ENCODE results near the gene TMEM209. TPM values are rescaled to one million over a fixed set of nuclear protein-coding genes. Genes with fewer than 3 reads are reported as not detected.

TMEM209 gene
- polyA plus RNA-seq, 1 donor (not counting 4 experiments of a cell fraction or from before 2014, with no cell fraction given), result 20.0 TPM

GRCh38 chr7:130160455-130160854 lies 44.8 kb downstream of the TMEM209 start:
- dilution Hi-C loops (cut with MboI; ENCODE audit: extremely low pct_ligation_motif_present, low sequenced_read_pairs), result no loop called here
- H3K9ac ChIP-seq (ENCODE audit: control insufficient read depth, extremely low read depth, insufficient read depth, low read length), result no peak overlapping the region
- FAIRE-seq (no peak), DNase-seq (ENCODE audit: low read depth, low spot score) (no peak)
- no peaks in the 10 kb centered on the region for H4K20me1 ChIP-seq (ENCODE audit: control insufficient read depth, extremely low read depth, insufficient read depth, low read length)
- no peak overlapping the region for H3K27ac ChIP-seq (ENCODE audit: control insufficient read depth, insufficient read depth, low read length)
- H3K9me3 ChIP-seq (ENCODE audit: control insufficient read depth, low read depth, low read length), result no peaks in the 10 kb centered on the region
- TF ChIP-seq EZH2 (IDR thresholded peaks at IDR 0.05; ENCODE audit: low read length) (no peak), CTCF (optimal IDR thresholded peaks at IDR 0.05 in 1 of 3, IDR thresholded peaks at IDR 0.05 in 1 of 3, conservative IDR thresholded peaks at IDR 0.05 in 1 of 3; ENCODE audit: extremely low read depth in 1 of 3, insufficient read depth in 2 of 3, low read length in 3 of 3) (no peak)
- no peak overlapping the region for H3K4me3 ChIP-seq (ENCODE audit: control insufficient read depth in 2 of 3, extremely low read depth in 1 of 3, insufficient read depth in 2 of 3, low read depth in 1 of 3, low read length in 3 of 3)
- H3K79me2 ChIP-seq (ENCODE audit: control insufficient read depth, insufficient read depth, low read length), result no peaks in the 10 kb centered on the region
- no peak overlapping the region for H3K4me2 ChIP-seq (ENCODE audit: control insufficient read depth, extremely low read depth, insufficient read depth, low read depth, low read length)
- no peak overlapping the region for H2AFZ ChIP-seq (ENCODE audit: control insufficient read depth, low read length)
- H3K27me3 ChIP-seq (ENCODE audit: control insufficient read depth, extremely low read depth, insufficient read depth, low read length), result no peaks in the 10 kb centered on the region
- H3K36me3 ChIP-seq (ENCODE audit: control insufficient read depth in 2 of 2, extremely low read depth in 1 of 2, insufficient read depth in 2 of 2, low read length in 2 of 2), result peaks cover 5 to 11% of the 10 kb centered on the region in 2 experiments
- H3K9me1 ChIP-seq (ENCODE audit: control insufficient read depth, extremely low read depth, insufficient read depth, low read length), result no peaks in the 10 kb centered on the region
- H3K4me1 ChIP-seq (ENCODE audit: control insufficient read depth, extremely low read depth, insufficient read depth, low read length), result no peaks in the 10 kb centered on the region

- Histone ChIP-seq H3K9me3 (ENCODE audit: control insufficient read depth, low read depth, low read length) (no peaks in the 10 kb centered on the region), H3K36me3 (ENCODE audit: control insufficient read depth in 2 of 2, extremely low read depth in 1 of 2, insufficient read depth in 2 of 2, low read length in 2 of 2) (peaks cover 2 to 11% of the 10 kb centered on the region in 2 experiments), H3K9ac (ENCODE audit: control insufficient read depth, extremely low read depth, insufficient read depth, low read length) (no peak overlapping the region), H4K20me1 (ENCODE audit: control insufficient read depth, extremely low read depth, insufficient read depth, low read length) (no peaks in the 10 kb centered on the region), H3K4me1 (ENCODE audit: control insufficient read depth, extremely low read depth, insufficient read depth, low read length) (no peaks in the 10 kb centered on the region), H2AFZ (ENCODE audit: control insufficient read depth, low read length) (no peak overlapping the region), H3K4me2 (ENCODE audit: control insufficient read depth, extremely low read depth, insufficient read depth, low read depth, low read length) (no peak overlapping the region), H3K27ac (ENCODE audit: control insufficient read depth, insufficient read depth, low read length) (no peak overlapping the region), H3K9me1 (ENCODE audit: control insufficient read depth, extremely low read depth, insufficient read depth, low read length) (no peaks in the 10 kb centered on the region), H3K79me2 (ENCODE audit: control insufficient read depth, insufficient read depth, low read length) (no peaks in the 10 kb centered on the region), H3K27me3 (ENCODE audit: control insufficient read depth, extremely low read depth, insufficient read depth, low read length) (no peaks in the 10 kb centered on the region), H3K4me3 (ENCODE audit: control insufficient read depth in 2 of 3, extremely low read depth in 1 of 3, insufficient read depth in 2 of 3, low read depth in 1 of 3, low read length in 3 of 3) (no peak overlapping the region)
- no peak for TF ChIP-seq CTCF (optimal IDR thresholded peaks at IDR 0.05 in 1 of 3, IDR thresholded peaks at IDR 0.05 in 1 of 3, conservative IDR thresholded peaks at IDR 0.05 in 1 of 3; ENCODE audit: extremely low read depth in 1 of 3, insufficient read depth in 2 of 3, low read length in 3 of 3)
- TF ChIP-seq EZH2 (IDR thresholded peaks at IDR 0.05; ENCODE audit: low read length), result no peak
- dilution Hi-C loops (cut with MboI; ENCODE audit: extremely low pct_ligation_motif_present, low sequenced_read_pairs), result no loop called here
- no peak for FAIRE-seq
- no peak for DNase-seq (ENCODE audit: low read depth, low spot score)
Observed at GRCh38 chr7:130160023-130160422, 45.2 kb downstream of the TMEM209 start.

Measured in keratinocyte (primary cell).